Right lobe of liver (tissue), 4 donors: Measurements from ENCODE around the gene ANKRD11.

ENCODE experiments used
- POLR2A ChIP-seq: fragments of 450-650 bp; IDR thresholded peaks from one replicate; pipeline ENCODE4 v1.6.1; 2017; ENCODE audit warnings: antibody characterized with exemption, mild to moderate bottlenecking
- TF ChIP-seq, protein P1 (sequence below), 4 donors: fragments of 200-600 bp in 3 of 4; fragments of 450-650 bp in 1 of 4; IDR thresholded peaks; one replicate each; pipeline versions ENCODE4 v1.5.1 to v1.8.0; 2016 to 2022; ENCODE audit warnings: antibody characterized with exemption in 4 of 4, mild to moderate bottlenecking in 2 of 4
- donor health status: DM: no; HTN: no; CAD: no.
- donor health status: DM: no; HTN: no; CAD: no.
- donor health status: DM: no; HTN: yes; CAD: no.

GRCh38 chr16:89536886-89537548, 46.7 kb upstream of the ANKRD11 start:
- TF ChIP-seq, protein P1, sequence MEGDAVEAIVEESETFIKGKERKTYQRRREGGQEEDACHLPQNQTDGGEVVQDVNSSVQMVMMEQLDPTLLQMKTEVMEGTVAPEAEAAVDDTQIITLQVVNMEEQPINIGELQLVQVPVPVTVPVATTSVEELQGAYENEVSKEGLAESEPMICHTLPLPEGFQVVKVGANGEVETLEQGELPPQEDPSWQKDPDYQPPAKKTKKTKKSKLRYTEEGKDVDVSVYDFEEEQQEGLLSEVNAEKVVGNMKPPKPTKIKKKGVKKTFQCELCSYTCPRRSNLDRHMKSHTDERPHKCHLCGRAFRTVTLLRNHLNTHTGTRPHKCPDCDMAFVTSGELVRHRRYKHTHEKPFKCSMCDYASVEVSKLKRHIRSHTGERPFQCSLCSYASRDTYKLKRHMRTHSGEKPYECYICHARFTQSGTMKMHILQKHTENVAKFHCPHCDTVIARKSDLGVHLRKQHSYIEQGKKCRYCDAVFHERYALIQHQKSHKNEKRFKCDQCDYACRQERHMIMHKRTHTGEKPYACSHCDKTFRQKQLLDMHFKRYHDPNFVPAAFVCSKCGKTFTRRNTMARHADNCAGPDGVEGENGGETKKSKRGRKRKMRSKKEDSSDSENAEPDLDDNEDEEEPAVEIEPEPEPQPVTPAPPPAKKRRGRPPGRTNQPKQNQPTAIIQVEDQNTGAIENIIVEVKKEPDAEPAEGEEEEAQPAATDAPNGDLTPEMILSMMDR (IDR thresholded peaks at IDR 0.05) = no peak
- no peak for TF ChIP-seq POLR2A
